ENCODE data around the gene MIOX. TPM values are rescaled to one million over a fixed set of nuclear protein-coding genes. Genes with fewer than 3 reads are reported as not detected.

Gene MIOX
- polyA plus RNA-seq, 1 donor from 2014 or later = not detected

GRCh38 chr22:50481045-50481439, 5.6 kb upstream of the MIOX start:
- no peak overlapping the region for H3K9ac ChIP-seq (ENCODE audit: low read length)
- H3K9me3 ChIP-seq (ENCODE audit: low read length) = no peaks in the 10 kb centered on the region
- H3K4me3 ChIP-seq (ENCODE audit: low read length) = no peak overlapping the region
- no peak overlapping the region for H3K4me2 ChIP-seq (ENCODE audit: low read length)
- no peaks in the 10 kb centered on the region for H3K79me2 ChIP-seq (replicated peaks; ENCODE audit: insufficient read depth, low read length)
- H3K27me3 ChIP-seq (ENCODE audit: insufficient read depth, low read depth, low read length) = peaks cover 32% of the 10 kb centered on the region
- no peak overlapping the region for H3K27ac ChIP-seq (ENCODE audit: low read length)
- no peaks in the 10 kb centered on the region for H3K9me2 ChIP-seq (ENCODE audit: insufficient read depth, low read length)
- TF ChIP-seq EP300 (conservative IDR thresholded peaks at IDR 0.05; ENCODE audit: poor library complexity, severe bottlenecking) = no peak
- TF ChIP-seq SMC3 (conservative IDR thresholded peaks at IDR 0.05; ENCODE audit: poor library complexity) = no peak
- no peak for TF ChIP-seq MXI1 (conservative IDR thresholded peaks at IDR 0.05; ENCODE audit: poor library complexity, severe bottlenecking)
- no peak for TF ChIP-seq POLR2AphosphoS5 (IDR thresholded peaks at IDR 0.05)
- no peak for TF ChIP-seq TAF1 (IDR thresholded peaks at IDR 0.05; ENCODE audit: low read depth)
- no peak for TF ChIP-seq CTCF (IDR thresholded peaks at IDR 0.05; ENCODE audit: poor library complexity, severe bottlenecking)
- TF ChIP-seq REST (IDR thresholded peaks at IDR 0.05; ENCODE audit: borderline replicate concordance) = no peak
- TF ChIP-seq RAD21 (conservative IDR thresholded peaks at IDR 0.05) = no peak
- TF ChIP-seq EZH2 (IDR thresholded peaks at IDR 0.05; ENCODE audit: borderline replicate concordance, insufficient read depth, low read length, poor library complexity, severe bottlenecking) = no peak
- H2AFZ ChIP-seq (ENCODE audit: low read depth, low read length) = no peak overlapping the region
- no peaks in the 10 kb centered on the region for H4K20me1 ChIP-seq (ENCODE audit: insufficient read depth)
- H3K36me3 ChIP-seq (ENCODE audit: insufficient read depth, low read length) = no peaks in the 10 kb centered on the region
- no peaks in the 10 kb centered on the region for H3F3A ChIP-seq (ENCODE audit: insufficient read depth, low read length, poor library complexity, severe bottlenecking)

- H3K79me2 ChIP-seq (replicated peaks; ENCODE audit: insufficient read depth, low read length) = no peaks in the 10 kb centered on the region
- no peaks in the 10 kb centered on the region for H4K20me1 ChIP-seq (ENCODE audit: insufficient read depth)
- H3K36me3 ChIP-seq (ENCODE audit: insufficient read depth, low read length) = no peaks in the 10 kb centered on the region
- H3K9me2 ChIP-seq (ENCODE audit: insufficient read depth, low read length) = no peaks in the 10 kb centered on the region
- no peak within 1 kb of the TSS for H3K27ac ChIP-seq (ENCODE audit: low read length)
- H2AFZ ChIP-seq (ENCODE audit: low read depth, low read length) = no peak within 1 kb of the TSS
- no peaks in the 10 kb centered on the region for H3F3A ChIP-seq (ENCODE audit: insufficient read depth, low read length, poor library complexity, severe bottlenecking)
- peaks cover 32% of the 10 kb centered on the region for H3K27me3 ChIP-seq (ENCODE audit: insufficient read depth, low read depth, low read length)
- no peak within 1 kb of the TSS for H3K9ac ChIP-seq (ENCODE audit: low read length)
- no peak within 1 kb of the TSS for H3K4me3 ChIP-seq (ENCODE audit: low read length)
- TF ChIP-seq CTCF (IDR thresholded peaks at IDR 0.05; ENCODE audit: poor library complexity, severe bottlenecking) = no peak
- TF ChIP-seq EZH2 (IDR thresholded peaks at IDR 0.05; ENCODE audit: borderline replicate concordance, insufficient read depth, low read length, poor library complexity, severe bottlenecking) = no peak
- no peak for TF ChIP-seq SMC3 (conservative IDR thresholded peaks at IDR 0.05; ENCODE audit: poor library complexity)
- no peak for TF ChIP-seq EP300 (conservative IDR thresholded peaks at IDR 0.05; ENCODE audit: poor library complexity, severe bottlenecking)
- no peak for TF ChIP-seq MXI1 (conservative IDR thresholded peaks at IDR 0.05; ENCODE audit: poor library complexity, severe bottlenecking)
- TF ChIP-seq RAD21 (conservative IDR thresholded peaks at IDR 0.05) = no peak
- TF ChIP-seq REST (IDR thresholded peaks at IDR 0.05; ENCODE audit: borderline replicate concordance) = no peak
- no peak for TF ChIP-seq TAF1 (IDR thresholded peaks at IDR 0.05; ENCODE audit: low read depth)
- TF ChIP-seq POLR2AphosphoS5 (IDR thresholded peaks at IDR 0.05) = no peak
- no peaks in the 10 kb centered on the region for H3K9me3 ChIP-seq (ENCODE audit: low read length)
- no peak within 1 kb of the TSS for H3K4me2 ChIP-seq (ENCODE audit: low read length)
Measured at GRCh38 chr22:50481440-50482106, 5.1 kb upstream of the MIOX start, which contains the start of gene ADM2. Gene ADM2 (plus strand): TSS chr22:50481543. CDS start chr22:50481848, 305 bp downstream.
